HG02759 (cell line): Measurements from ENCODE around the gene SGMS1.
"Not testable (repeated sequence)": the region's sequence is repeated elsewhere in the genome, so short reads cannot be mapped to it uniquely, and the experiment has no call there.

Experiments used
- ATAC-seq: cut with Tn5 transposase; IDR thresholded peaks from one replicate; pipeline ENCODE4 v1.9.1; 2021; ENCODE audit warnings: mild to moderate bottlenecking, moderate library complexity; ENCODE audit not compliant: unreplicated experiment

The SGMS1 gene

GRCh38 chr10:50512743-50513416 lies 110.9 kb downstream of the SGMS1 start:
- peak; percentile 28 for ATAC-seq

- ATAC-seq, result no peak
Measured at GRCh38 chr10:50512214-50512595, 111.6 kb downstream of the SGMS1 start.

- peak; percentile 31 for ATAC-seq
Measured at GRCh38 chr10:50511492-50512213, 112.1 kb downstream of the SGMS1 start.

DNA sequence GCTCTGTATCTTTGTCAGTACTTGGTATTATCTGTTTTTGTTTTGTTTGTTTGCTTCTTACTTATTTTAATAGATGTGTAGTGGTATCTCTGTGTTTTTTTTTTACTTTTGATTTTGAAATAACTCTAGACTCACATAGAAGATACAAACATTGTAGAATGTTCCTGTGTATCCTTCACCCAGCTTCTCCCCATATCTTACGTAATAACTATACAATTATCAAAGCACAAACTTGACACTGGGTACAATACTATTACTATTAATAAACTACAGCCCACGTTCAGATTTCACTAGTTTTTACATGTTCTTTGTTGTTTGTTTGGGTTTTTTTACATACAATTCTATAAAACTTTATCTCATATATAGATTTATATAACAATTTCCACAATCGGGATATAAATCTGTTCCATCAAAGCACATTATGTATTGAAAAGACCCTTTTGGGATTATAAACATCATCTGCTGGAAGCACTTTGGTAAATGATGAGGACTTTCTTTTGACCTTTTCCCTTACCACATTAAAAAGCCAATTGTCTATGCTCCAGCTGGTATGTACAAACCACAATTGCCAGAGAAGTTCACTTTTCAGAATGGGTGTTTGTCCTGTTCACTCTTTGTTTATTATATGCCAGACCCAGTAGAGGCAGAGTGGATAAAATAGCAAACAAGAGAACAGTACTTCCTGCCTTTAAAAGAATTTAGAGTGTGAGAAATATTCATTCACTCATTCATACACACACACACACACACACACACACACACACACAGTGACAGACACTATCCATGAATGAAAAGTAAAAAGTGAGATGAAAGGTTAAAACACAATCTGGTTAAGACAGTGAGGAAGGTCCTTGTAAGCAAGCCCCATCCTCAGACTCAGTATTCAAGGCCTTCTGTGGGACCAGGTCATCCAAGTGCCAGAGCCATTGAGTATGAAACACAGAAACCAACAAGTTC lies 113.0 kb downstream of the SGMS1 start:
- ATAC-seq, result no peak

DNA sequence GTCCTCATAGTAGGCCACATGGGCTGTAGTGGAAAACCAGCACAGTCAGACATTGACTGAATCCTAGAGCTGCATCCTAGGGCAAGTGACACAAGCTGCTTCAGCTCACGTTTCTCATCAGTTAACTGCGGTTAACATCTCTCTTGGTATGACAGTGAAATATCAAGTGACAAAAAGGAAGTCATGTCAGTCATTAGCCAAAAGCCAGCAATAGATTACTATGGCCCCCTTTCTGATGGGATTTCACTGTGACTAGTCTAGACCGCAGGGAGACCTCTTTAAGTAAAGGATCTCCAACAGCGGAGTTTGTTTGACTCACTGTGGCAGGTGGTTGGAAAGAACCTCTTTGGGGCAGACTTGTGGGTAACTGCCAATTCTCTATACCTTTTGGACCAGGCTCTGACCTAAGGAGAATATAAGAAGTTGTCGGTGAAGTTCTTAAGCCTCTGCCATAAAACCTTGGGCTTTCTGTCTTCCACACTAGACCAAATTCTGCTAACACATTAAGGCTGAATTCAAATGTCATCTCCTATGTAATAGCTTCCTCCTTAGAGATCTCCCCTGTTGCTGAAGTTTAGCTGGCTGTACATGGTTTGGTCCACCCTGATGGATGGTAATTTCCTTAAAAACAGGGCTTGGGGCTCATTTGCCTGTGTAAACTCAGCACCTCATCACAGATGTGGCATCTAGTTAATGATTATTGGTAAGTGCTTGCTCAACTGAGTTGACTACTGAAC lies 115.3 kb downstream of the SGMS1 start:
- peak; percentile 69 for ATAC-seq

DNA sequence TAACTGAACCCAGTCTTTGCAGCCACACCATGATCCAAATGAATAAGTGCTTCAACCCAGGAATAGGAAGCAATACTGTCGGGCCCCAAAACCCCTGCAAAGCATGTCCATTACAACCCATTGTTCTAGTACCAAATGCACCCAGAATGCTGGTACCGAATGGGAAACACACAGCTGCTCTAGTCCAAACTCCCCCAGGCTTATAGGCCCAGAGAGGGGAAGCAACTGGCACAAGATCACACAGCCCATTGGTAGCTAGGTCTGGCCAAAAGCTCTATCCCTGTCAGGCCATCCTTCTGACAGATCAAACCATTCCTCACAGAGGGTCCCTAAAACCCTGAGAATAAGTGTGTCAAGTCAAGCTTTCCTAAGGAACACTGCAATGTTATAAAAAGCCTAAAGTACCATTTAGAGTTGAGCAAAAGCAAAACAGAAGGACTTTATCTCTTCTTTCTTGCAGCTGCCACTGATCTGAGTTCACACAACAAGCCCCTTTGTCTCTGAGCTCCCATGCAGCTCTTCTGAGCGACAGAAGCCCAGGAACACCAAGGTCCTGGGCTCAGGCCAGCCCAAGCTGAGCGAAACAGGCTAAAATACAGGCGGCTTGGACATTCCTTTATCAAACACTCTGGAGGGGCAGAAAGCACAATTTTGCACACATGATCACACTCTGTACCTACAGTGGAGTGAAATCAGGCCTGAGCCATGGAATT lies 116.7 kb downstream of the SGMS1 start:
- no peak for ATAC-seq

DNA sequence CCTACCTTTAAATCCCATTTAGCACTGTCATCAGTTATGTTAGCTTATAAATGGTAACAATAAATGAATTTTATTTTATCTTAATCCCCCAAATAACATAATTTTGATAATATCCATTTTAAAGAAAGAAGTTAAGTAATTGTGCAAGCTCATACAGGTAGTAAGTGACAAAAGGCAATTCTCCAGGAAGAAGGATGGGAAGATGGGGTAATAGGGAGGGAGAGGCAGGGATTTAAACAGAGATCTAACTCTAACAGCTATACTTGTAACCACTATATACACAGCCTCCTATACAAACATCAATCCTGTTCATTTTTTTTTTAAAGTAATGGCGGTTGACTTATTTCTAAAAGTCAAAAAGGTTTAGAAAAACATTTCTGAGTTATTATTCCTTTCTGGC lies 119.4 kb downstream of the SGMS1 start:
- ATAC-seq, result no peak

GRCh38 chr10:50503661-50504320 lies 120.0 kb downstream of the SGMS1 start:
- no peak for ATAC-seq

GRCh38 chr10:50503156-50503555 lies 120.6 kb downstream of the SGMS1 start:
- ATAC-seq, result not testable (repeated sequence)

- peak; percentile 45 for ATAC-seq
Measured at GRCh38 chr10:50501924-50502452, 121.8 kb downstream of the SGMS1 start.

DNA sequence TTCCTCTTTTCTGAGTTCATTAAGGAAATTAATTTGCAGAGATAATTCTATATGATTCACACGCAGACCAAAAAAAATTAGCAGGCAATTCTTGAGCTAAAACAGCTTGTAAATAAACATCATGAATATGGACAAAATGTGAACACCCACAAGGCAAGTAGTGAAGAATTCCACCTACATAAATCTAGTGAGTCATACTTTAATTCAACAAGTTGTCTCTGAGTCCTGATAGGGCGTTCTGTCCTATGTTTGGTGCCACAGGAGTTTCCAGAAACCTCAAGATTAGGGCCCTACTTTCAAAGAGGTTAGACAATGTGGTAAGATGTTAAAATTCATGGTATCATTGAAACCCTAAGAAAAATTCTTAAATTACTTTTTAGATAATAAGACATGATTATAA lies 122.3 kb downstream of the SGMS1 start:
- no peak for ATAC-seq

- ATAC-seq, result no peak
Measured at GRCh38 chr10:50498465-50498864, 125.3 kb downstream of the SGMS1 start.

GRCh38 chr10:50497758-50498157 lies 126.0 kb downstream of the SGMS1 start:
- ATAC-seq, result peak; percentile 87

GRCh38 chr10:50496228-50496627 lies 127.5 kb downstream of the SGMS1 start:
- no peak for ATAC-seq

DNA sequence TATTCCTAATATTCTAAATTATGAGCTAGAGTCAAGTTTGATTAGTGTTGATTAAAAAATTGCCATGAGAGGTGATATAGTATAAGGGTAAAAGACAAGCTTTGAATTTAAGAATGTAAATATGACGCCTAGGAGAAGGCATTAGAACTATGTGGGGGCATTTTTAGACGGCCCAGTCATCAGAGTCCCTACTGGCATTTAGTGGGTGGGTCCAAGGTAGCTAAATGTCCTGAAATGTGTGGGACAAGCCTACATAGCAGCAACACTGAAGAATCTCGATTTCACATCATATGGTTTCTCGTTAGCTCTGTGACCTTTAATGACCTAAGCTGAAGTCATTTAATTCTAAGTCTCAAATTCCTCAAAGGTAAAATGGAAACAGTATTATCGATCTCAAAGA lies 133.5 kb downstream of the SGMS1 start:
- no peak for ATAC-seq

GRCh38 chr10:50484550-50484949 lies 139.2 kb downstream of the SGMS1 start:
- ATAC-seq, result not testable (repeated sequence)

GRCh38 chr10:50480054-50481007 lies 143.4 kb downstream of the SGMS1 start:
- peak; percentile 54 for ATAC-seq
